Glutamatergic neuron (in vitro differentiated cells): ENCODE measurements around the gene CLSTN2. TPM values are rescaled to one million over a fixed set of nuclear protein-coding genes. Genes with fewer than 3 reads are reported as not detected.

Experiments
- DNase-seq: peaks from one replicate; pipeline ENCODE4 v3.0.0; 2022
- H3K27ac Mint-ChIP-seq: one replicate; pipeline ENCODE4 v1.8.0; 2020; ENCODE audit warnings: mild to moderate bottlenecking, mixed read lengths, inconsistent platforms; ENCODE audit not compliant: unreplicated experiment
- H3K27me3 Mint-ChIP-seq: one replicate; pipeline ENCODE4 v1.8.0; 2020; ENCODE audit warnings: mild to moderate bottlenecking, moderate library complexity, mixed read lengths, inconsistent platforms; ENCODE audit not compliant: unreplicated experiment
- H3K36me3 Mint-ChIP-seq: one replicate; pipeline ENCODE4 v1.8.0; 2020; ENCODE audit warnings: mild to moderate bottlenecking, mixed read lengths, inconsistent platforms; ENCODE audit not compliant: unreplicated experiment
- H3K4me1 Mint-ChIP-seq: one replicate; pipeline ENCODE4 v1.8.0; 2020; ENCODE audit warnings: mild to moderate bottlenecking, low read depth, mixed read lengths, inconsistent platforms; ENCODE audit not compliant: unreplicated experiment
- H3K4me3 Mint-ChIP-seq: one replicate; pipeline ENCODE4 v1.8.0; 2020; ENCODE audit warnings: mild to moderate bottlenecking, mixed read lengths, inconsistent platforms; ENCODE audit not compliant: unreplicated experiment
- H3K9me3 Mint-ChIP-seq: one replicate; pipeline ENCODE4 v1.8.0; 2020; ENCODE audit warnings: mild to moderate bottlenecking, moderate library complexity, mixed read lengths, inconsistent platforms; ENCODE audit not compliant: unreplicated experiment
- total RNA-seq: library from RNA; stranded (reverse); fragmentation: NEBNext Ultra II Directional; extraction: Animal tissue kit (Norgen Biotek cat#: 25700); gene quantifications from one replicate; pipeline ENCODE4 v1.2.1, GENCODE V29; 2021; ENCODE audit not compliant: unreplicated experiment
- TF ChIP-seq, protein P1 (sequence below): fragments of 200-600 bp; sonication (generic); IDR thresholded peaks from one replicate; pipeline ENCODE4 v1.5.0; 2021; ENCODE audit not compliant: partially characterized antibody, unreplicated experiment

The CLSTN2 gene
- total RNA-seq, 1 donor from 2014 or later, result 3.1 TPM

GRCh38 chr3:140252812-140253656 is 318.0 kb downstream of the CLSTN2 start:
- TF ChIP-seq, protein P1, sequence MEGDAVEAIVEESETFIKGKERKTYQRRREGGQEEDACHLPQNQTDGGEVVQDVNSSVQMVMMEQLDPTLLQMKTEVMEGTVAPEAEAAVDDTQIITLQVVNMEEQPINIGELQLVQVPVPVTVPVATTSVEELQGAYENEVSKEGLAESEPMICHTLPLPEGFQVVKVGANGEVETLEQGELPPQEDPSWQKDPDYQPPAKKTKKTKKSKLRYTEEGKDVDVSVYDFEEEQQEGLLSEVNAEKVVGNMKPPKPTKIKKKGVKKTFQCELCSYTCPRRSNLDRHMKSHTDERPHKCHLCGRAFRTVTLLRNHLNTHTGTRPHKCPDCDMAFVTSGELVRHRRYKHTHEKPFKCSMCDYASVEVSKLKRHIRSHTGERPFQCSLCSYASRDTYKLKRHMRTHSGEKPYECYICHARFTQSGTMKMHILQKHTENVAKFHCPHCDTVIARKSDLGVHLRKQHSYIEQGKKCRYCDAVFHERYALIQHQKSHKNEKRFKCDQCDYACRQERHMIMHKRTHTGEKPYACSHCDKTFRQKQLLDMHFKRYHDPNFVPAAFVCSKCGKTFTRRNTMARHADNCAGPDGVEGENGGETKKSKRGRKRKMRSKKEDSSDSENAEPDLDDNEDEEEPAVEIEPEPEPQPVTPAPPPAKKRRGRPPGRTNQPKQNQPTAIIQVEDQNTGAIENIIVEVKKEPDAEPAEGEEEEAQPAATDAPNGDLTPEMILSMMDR, result no peak
- DNase-seq, result no peak
- peaks cover 5% of the 10 kb centered on the region for H3K4me1 Mint-ChIP-seq
- H3K9me3 Mint-ChIP-seq, result no peaks in the 10 kb centered on the region
- no peak overlapping the region for H3K4me3 Mint-ChIP-seq
- peaks cover 2% of the 10 kb centered on the region for H3K27me3 Mint-ChIP-seq
- no peak overlapping the region for H3K27ac Mint-ChIP-seq
- H3K36me3 Mint-ChIP-seq, result no peaks in the 10 kb centered on the region

DNA sequence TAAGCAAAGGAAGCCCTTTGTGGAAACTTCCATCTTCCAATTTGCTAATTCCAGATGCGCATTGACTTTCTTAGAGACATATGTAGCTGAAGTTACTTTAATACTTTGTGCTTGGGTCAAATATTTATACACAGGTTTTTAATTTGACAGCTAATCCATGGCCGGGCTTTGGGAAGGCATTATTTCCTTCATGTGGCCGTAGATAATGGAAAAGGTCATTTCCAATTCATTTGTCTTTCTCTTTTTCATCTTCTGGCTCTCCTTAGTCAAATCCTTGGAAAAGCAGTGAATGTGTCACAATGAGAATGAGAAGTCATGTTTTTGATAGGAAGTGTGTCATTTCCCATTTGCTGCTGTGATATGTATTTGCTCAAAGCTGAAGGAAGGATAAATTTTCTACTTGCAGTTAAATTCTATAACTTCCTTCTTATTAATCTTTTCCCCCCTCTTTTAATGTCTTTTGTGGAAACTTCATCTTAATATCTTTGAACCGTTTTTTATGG is 323.3 kb downstream of the CLSTN2 start:
- H3K4me1 Mint-ChIP-seq, result no peaks in the 10 kb centered on the region
- TF ChIP-seq, protein P1, result no peak
- H3K27ac Mint-ChIP-seq, result no peak overlapping the region
- DNase-seq, result no peak
- H3K27me3 Mint-ChIP-seq, result no peaks in the 10 kb centered on the region
- H3K36me3 Mint-ChIP-seq, result no peaks in the 10 kb centered on the region
- H3K9me3 Mint-ChIP-seq, result no peaks in the 10 kb centered on the region
- no peak overlapping the region for H3K4me3 Mint-ChIP-seq

GRCh38 chr3:140265302-140265701 is 330.3 kb downstream of the CLSTN2 start:
- Mint-ChIP-seq H3K4me3 (no peak overlapping the region), H3K9me3 (no peaks in the 10 kb centered on the region), H3K4me1 (no peaks in the 10 kb centered on the region), H3K27me3 (peaks cover 1% of the 10 kb centered on the region), H3K36me3 (no peaks in the 10 kb centered on the region), H3K27ac (no peak overlapping the region)
- TF ChIP-seq, protein P1, result no peak
- DNase-seq, result no peak

GRCh38 chr3:140268103-140268502 is 333.1 kb downstream of the CLSTN2 start:
- no peaks in the 10 kb centered on the region for H3K36me3 Mint-ChIP-seq
- no peaks in the 10 kb centered on the region for H3K4me1 Mint-ChIP-seq
- H3K27me3 Mint-ChIP-seq, result peaks cover 1% of the 10 kb centered on the region
- TF ChIP-seq, protein P1, result no peak
- H3K27ac Mint-ChIP-seq, result no peak overlapping the region
- no peaks in the 10 kb centered on the region for H3K9me3 Mint-ChIP-seq
- DNase-seq, result no peak
- H3K4me3 Mint-ChIP-seq, result no peak overlapping the region

DNA sequence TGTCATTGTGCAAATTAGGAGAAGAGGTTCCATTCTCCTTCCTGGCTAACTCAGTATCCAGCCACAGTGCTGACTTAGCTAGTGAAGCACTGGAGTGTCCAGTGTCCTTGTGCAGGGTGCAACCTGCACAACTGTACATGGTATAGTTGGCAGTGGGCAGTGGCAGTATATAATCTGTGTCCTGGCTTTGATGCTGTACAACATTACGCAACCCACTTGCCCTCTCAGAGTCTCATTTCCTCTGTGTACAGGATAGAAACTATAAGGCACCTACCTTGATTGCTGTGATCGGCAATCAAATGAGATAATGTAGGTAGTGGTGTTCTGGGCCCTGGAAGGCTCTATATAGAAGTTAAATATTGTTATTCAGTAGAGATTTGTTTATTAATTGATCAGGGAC is 333.6 kb downstream of the CLSTN2 start:
- Mint-ChIP-seq H3K4me1 (no peaks in the 10 kb centered on the region), H3K36me3 (no peaks in the 10 kb centered on the region), H3K4me3 (no peak overlapping the region), H3K27me3 (peaks cover 1% of the 10 kb centered on the region), H3K27ac (no peak overlapping the region), H3K9me3 (no peaks in the 10 kb centered on the region)
- TF ChIP-seq, protein P1, result no peak
- DNase-seq, result no peak
